SKM-1 (cell line): ENCODE results near the gene PTCH1.

ENCODE experiments used
- DNase-seq: peaks from one replicate; lab custom pipeline; 2025; ENCODE audit not compliant: unreplicated experiment; lab: John Stamatoyannopoulos, UW

PTCH1 gene

DNA sequence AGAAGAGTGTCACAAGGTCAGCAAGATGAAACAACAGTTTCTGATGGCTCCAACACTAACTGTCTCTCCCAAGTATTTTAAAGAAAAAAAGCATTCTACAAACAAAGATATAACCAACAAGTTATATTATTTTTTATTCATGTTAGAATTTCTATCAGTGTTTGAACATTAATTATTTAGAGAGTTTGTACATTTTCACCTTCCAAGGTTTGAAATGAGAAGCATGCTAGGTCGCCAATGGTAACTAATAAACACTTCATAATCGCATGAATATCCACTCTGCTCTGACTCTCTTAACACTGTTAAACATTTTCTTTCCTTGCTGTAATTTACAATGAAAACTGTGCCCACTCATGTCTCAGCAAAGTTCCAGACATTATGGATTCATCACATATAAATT, 73.5 kb downstream of the PTCH1 start:
- DNase-seq = no peak

DNA sequence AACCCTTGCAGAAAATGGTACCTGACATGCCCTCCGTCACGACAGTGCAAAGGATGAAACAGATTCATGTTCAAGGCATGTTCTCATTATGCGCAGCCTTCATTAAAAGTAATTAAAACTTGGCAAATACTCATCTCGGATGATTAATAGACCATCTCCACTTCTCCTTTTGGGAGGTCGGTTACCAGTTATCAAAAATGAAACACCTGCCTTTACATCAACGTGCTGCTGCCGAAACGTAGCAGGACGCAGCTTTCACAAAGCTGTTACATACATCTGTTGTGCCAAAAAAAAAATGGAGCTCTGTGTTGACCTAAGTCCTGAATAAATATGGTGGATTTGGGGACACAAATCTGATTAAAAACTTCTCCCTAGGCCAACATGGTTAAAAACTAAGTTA, 75.7 kb downstream of the PTCH1 start:
- DNase-seq = no peak

- DNase-seq = no peak
Measured at GRCh38 chr9:95440447-95440846, 76.3 kb downstream of the PTCH1 start.

DNA sequence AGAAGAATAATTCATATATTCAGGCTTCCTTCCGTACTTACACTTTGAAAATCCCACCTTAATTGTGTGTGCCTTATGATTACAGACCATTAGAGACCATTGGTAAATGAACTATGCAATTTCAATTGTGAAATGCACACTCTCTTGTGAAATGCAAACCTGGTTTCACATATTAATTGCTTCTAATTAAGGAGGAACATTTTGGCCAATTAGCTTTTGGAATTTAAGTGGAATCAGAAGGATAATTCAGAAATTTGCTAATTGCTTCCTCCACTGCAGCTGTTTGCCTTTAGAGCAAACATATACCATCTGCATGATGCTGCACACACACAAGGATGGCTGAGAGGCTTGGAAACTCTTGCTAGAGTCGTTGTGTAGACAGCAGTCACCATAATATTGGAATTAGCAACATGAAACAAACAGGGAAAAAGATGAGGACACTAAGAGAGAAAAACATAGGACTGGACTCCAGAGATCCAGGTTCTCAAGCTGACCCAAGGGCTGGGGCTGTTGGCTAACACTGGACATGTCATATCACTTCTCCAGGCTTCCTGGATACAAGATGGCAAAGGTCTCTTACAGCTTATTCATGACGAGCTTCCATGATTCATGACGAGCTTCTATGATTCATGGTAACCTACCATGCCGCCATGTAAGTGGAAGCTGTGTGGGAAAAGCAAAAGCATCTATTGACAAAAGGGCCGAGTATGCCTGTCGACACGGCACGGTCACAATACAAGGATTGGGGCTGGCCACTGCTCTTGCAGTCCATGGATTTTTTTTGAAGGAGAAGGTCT, 78.0 kb downstream of the PTCH1 start:
- DNase-seq = no peak

GRCh38 chr9:95437559-95437958, 79.2 kb downstream of the PTCH1 start:
- no peak for DNase-seq

DNA sequence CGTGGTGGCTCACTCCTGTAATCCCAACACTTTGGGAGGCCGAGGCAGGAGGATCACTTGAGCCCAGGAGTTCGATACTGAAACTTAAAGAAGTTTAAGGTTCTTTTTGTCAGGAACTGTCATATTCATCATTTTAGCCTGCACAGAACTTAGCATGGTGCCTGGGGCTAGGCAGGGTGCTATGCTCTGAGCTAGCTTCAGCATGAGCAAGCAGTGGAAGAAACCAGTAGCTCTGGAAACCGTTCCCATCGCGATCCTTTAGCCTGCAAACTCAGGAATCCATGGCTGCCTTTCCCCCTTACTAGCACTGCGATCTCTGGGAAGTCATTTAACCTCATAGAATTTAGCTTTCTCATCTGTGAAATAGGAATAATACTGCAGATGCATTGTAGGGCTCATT, 80.4 kb downstream of the PTCH1 start:
- DNase-seq = no peak

DNA sequence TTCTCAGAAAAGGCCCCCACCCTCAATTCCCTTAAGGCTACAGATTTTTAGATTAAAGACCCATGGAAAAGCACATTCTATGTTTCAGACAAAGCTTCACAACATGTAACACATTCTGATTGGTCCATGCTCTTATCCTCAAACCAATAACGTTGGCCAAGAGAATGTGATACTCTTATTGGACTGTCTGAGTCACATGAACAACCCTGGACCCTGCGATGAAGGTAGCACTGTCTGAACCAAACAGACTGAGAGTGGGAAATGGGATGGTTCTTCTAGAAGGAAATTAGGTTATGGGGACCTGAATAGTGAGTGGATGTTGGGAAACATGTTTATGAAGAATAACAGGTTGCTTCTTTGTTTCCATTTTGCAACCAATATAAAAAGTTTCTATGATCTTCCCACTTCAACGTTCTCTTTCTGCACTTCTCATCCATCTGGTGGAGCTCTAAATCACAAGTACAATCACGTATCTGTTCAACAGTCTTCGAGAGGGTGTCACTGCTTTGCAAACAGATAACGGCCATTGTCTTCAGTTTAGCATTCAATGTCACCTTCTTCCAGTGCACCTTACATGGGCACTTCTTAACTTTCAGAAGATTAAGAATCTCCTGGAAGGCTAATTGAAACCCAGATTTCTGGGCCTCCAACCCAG, 81.6 kb downstream of the PTCH1 start:
- no peak for DNase-seq

DNA sequence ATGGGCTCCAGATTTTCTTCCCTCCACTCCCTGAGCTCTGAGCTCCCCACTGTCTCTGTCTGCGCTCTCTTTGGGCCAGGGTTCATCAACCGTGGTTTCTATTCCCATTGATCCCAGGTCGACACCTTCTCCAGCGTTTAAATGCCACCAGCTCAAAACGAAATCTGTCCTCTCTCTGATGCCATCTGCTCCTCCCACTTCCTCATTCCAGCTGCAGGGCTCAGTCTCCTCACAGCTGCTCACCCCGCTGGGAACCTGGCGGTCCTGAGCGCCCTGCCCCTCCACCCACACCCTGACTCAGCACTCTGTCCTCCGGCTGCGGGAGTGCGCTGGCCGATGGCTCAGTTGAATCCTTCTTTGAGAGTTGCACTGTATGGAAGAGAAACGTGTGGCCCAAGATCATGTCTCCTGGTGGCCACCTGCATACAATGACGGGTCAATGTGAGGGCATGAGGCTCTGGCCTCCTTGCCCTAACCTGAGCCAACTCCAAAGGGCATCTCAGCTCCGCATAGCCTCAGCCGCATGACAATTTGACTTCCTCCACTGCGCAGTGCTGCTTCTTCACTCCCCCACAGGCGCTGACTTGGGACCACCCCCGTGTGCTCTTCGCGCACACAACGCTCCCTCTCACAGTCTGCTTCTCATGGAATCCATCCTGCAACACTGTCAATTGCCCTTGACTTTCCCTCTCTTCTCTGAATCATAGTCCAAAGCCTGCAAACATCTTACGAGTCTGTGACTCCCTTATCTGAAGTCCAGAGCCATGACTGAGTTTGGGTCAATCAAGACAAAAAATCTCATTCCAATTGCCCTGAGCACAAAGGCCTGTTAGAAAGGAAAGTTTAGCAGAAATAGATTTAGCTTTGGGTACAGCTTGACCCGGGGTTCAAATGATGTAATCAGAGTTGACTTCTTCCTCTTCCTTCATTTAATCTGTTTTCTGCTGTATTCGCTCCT, 82.4 kb downstream of the PTCH1 start:
- no peak for DNase-seq

GRCh38 chr9:95433096-95433819, 83.5 kb downstream of the PTCH1 start:
- DNase-seq = no peak

GRCh38 chr9:95431286-95431685, 85.5 kb downstream of the PTCH1 start:
- no peak for DNase-seq

DNA sequence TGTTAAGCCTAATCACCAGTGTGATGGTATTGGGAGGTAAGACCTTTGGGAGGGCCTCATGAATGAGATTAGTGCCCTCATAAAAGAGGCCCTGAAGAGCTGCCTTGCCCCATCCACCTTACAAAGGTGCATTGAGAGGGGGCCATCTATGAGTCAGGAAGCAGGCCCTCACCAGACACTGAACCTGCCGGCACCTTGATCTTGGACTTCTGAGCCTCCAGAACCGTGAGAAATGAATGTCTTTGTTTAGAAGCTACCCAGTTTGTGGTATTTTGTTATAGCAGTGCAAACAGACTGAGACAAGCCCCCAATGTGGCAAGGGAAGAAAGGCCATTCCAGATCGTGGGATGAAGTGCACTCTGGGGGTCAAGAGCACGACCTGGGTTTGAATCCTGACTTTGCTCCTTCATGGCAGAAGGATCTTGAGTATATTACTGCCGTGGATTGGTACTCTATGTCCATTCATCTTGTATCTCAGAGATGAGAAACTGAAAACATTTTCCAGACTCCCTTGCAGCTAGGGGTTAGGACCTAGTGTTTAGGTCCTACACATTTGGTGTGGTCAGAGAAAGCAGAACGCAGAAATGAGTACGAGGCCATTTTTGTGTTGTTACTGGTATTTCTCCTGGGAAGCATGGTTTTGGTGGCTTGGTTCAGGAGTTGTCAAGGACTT, 86.7 kb downstream of the PTCH1 start:
- no peak for DNase-seq

GRCh38 chr9:95429096-95429495, 87.7 kb downstream of the PTCH1 start:
- DNase-seq = no peak

GRCh38 chr9:95425910-95426551, 90.7 kb downstream of the PTCH1 start:
- no peak for DNase-seq

DNA sequence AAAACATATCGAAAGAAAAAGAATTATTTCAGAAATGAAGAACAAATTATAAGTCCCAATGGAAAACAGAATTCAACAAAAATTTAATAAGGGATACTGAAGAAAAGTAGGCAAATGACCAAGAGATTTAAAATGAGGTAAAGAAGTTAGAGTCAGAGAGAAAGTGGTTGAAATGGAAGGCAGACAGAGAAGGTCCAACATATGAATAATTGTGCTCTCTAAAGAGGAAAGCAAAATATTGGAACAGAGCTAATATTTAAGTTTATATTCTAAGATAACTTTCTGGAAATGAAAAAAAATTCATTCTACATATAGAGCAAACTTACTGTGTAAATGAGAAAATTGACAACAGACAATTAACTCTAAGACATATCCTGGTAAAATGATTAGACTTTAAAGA, 94.1 kb downstream of the PTCH1 start:
- DNase-seq = no peak

- no peak for DNase-seq
Measured at GRCh38 chr9:95420518-95420917, 96.3 kb downstream of the PTCH1 start.

- no peak for DNase-seq
Measured at GRCh38 chr9:95419444-95419843, 97.3 kb downstream of the PTCH1 start.

DNA sequence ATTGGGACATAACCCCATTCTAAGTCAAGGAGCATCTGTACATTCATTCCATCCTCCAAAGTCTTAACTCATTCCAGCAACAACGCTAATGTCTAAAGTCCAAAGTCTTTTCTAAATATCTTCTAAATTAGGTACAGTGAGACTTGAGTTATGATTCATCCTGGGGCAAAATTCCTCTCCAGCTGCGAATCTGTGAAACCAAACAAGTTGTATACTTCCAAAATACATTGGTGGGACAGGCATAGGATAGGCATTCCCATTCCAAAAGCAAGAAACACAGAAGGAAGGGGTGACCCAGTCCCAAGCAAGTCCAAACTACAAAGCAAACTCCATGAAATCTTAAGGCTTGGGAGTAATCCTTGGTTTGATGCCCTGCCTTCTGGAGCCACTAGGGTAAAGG, 101.6 kb downstream of the PTCH1 start:
- DNase-seq = no peak

DNA sequence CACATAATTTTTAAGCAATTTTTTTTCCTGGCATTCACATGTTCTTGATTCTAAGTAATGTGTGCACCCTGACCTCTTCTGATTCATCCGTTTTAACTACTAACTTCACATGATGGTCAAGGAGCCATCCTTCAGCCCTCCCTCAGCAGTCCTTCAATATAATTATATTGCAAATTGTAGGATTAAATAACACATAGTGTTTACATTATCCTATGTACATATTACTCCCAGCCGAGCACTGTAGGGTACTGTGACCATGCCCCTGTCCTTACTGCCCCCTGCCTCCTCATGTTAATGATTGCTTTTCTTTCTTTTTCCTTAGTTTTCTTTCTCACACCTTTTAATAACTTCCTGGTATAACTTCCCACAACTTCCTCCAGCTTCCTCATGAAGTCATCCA, 103.0 kb downstream of the PTCH1 start:
- no peak for DNase-seq

GRCh38 chr9:95411054-95411892, 105.5 kb downstream of the PTCH1 start:
- no peak for DNase-seq
